GM12874 (cell line): ENCODE measurements around the gene SYNE3.

ENCODE experiments used
- TF ChIP-seq, protein P1 (sequence below): IDR thresholded peaks from 2 replicates; pipeline ENCODE4 v1.5.1; 2011; ENCODE audit warnings: low read depth, mild to moderate bottlenecking, control low read depth, low read length, moderate library complexity; ENCODE audit not compliant: insufficient read depth

Gene SYNE3

GRCh38 chr14:95522116-95522515 lies 5.7 kb upstream of the SYNE3 start:
- TF ChIP-seq, protein P1, sequence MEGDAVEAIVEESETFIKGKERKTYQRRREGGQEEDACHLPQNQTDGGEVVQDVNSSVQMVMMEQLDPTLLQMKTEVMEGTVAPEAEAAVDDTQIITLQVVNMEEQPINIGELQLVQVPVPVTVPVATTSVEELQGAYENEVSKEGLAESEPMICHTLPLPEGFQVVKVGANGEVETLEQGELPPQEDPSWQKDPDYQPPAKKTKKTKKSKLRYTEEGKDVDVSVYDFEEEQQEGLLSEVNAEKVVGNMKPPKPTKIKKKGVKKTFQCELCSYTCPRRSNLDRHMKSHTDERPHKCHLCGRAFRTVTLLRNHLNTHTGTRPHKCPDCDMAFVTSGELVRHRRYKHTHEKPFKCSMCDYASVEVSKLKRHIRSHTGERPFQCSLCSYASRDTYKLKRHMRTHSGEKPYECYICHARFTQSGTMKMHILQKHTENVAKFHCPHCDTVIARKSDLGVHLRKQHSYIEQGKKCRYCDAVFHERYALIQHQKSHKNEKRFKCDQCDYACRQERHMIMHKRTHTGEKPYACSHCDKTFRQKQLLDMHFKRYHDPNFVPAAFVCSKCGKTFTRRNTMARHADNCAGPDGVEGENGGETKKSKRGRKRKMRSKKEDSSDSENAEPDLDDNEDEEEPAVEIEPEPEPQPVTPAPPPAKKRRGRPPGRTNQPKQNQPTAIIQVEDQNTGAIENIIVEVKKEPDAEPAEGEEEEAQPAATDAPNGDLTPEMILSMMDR, result no peak

GRCh38 chr14:95521001-95521400 lies 4.6 kb upstream of the SYNE3 start:
- TF ChIP-seq, protein P1, result no peak

DNA sequence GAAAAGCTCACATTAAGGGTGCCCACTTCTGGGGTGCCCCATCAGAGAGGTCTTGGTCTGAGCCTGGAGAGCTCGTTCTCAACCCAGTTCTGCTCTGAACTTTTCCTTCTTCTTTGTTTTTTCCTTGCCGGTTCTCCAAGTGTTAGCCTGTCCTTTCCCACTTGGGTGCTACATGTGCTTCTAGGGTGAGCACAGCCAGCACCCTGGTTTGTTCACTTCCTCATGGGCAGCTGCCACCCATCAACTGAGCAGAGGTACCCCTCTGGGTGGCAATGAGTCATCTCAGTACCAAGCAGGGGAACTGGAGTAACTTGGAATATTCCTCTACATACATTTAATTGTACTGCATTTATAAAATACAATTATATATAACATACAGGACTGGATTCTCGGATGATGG lies 3.9 kb upstream of the SYNE3 start:
- TF ChIP-seq, protein P1, result no peak

DNA sequence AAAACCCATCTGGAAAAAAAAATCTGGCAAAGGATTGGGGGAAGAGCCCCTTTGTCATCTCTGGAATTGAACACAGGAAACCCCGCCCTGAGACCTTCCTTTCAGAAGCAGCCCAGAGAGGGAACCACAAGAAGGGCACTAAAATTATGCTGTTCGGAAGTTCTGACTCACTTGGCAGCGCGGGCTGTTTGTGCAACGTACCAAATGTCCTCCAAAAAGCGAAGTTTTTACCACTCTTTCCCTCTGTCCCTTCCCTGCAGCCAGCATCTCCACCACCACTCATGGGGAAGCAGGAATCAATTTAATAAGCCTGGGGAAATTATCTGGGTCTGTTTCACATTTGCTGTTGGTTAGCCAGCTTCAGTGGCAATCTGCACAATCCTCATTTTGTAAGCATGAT lies 3.2 kb upstream of the SYNE3 start:
- TF ChIP-seq, protein P1, result no peak

- TF ChIP-seq, protein P1, result no peak
Observed at GRCh38 chr14:95518045-95518751, 1.7 kb upstream of the SYNE3 start.

GRCh38 chr14:95515596-95516552 lies 576 bp downstream of the SYNE3 start:
- TF ChIP-seq, protein P1, result peak; percentile 69

DNA sequence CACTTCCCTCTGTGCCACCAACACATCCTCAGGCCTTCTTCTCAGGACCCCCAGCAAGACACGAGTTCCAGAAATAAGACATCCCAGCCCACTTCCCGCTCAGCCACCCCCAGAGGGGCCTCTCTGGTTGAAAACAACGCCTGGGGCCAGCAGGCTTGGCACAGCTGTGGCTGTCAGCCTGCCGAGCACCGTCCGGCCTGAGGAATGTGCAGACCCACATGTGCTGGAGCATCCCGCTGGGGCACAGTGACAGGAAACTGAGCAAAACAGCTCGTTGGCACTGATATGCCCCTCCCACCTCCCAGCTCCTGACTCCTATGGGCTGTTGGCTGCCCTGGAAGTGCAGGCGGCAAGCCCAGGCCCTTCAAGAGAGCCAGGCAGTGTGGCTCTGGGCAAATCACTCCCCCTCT lies 1.4 kb downstream of the SYNE3 start:
- TF ChIP-seq, protein P1, result no peak
